IPS-18c (cell line): Measurements from ENCODE around the gene CSNK2A3.

Experiments
- H3K4me3 ChIP-seq: 2 replicates; pipeline ENCODE4 v1.7.0; 2013; ENCODE audit warnings: low read depth, mild to moderate bottlenecking, low read length, moderate library complexity; ENCODE audit not compliant: insufficient read depth
- H3K9me3 ChIP-seq: one replicate; pipeline ENCODE4 v1.6.1; 2013; ENCODE audit warnings: mild to moderate bottlenecking, low read length, moderate library complexity; ENCODE audit not compliant: control insufficient read depth, insufficient read depth

Gene CSNK2A3

GRCh38 chr11:11316651-11317230 lies 36.3 kb downstream of the CSNK2A3 start:
- H3K9me3 ChIP-seq = no peaks in the 10 kb centered on the region
- no peak overlapping the region for H3K4me3 ChIP-seq

GRCh38 chr11:11313902-11314692 lies 39.0 kb downstream of the CSNK2A3 start:
- Histone ChIP-seq H3K9me3 (no peaks in the 10 kb centered on the region), H3K4me3 (no peak overlapping the region)

- no peak overlapping the region for H3K4me3 ChIP-seq
- no peaks in the 10 kb centered on the region for H3K9me3 ChIP-seq
Measured at GRCh38 chr11:11313426-11313825, 39.6 kb downstream of the CSNK2A3 start.

- Histone ChIP-seq H3K9me3 (no peaks in the 10 kb centered on the region), H3K4me3 (no peak overlapping the region)
Measured at GRCh38 chr11:11312738-11313137, 40.3 kb downstream of the CSNK2A3 start.

GRCh38 chr11:11311169-11311568 lies 41.9 kb downstream of the CSNK2A3 start:
- no peak overlapping the region for H3K4me3 ChIP-seq
- H3K9me3 ChIP-seq = no peaks in the 10 kb centered on the region

- no peak overlapping the region for H3K4me3 ChIP-seq
- no peaks in the 10 kb centered on the region for H3K9me3 ChIP-seq
Measured at GRCh38 chr11:11309906-11310305, 43.1 kb downstream of the CSNK2A3 start.

- H3K9me3 ChIP-seq = no peaks in the 10 kb centered on the region
- H3K4me3 ChIP-seq = no peak overlapping the region
Measured at GRCh38 chr11:11308249-11308648, 44.8 kb downstream of the CSNK2A3 start.

- no peak overlapping the region for H3K4me3 ChIP-seq
- H3K9me3 ChIP-seq = no peaks in the 10 kb centered on the region
Measured at GRCh38 chr11:11306855-11307254, 46.2 kb downstream of the CSNK2A3 start.

- no peaks in the 10 kb centered on the region for H3K9me3 ChIP-seq
- no peak overlapping the region for H3K4me3 ChIP-seq
Measured at GRCh38 chr11:11304550-11304949, 48.5 kb downstream of the CSNK2A3 start.

- H3K4me3 ChIP-seq = no peak overlapping the region
- no peaks in the 10 kb centered on the region for H3K9me3 ChIP-seq
Measured at GRCh38 chr11:11302565-11302964, 50.5 kb downstream of the CSNK2A3 start.
